ENCODE results near the gene ANKRD27. TPM values are rescaled to one million over a fixed set of nuclear protein-coding genes. Genes with fewer than 3 reads are reported as not detected.

The ANKRD27 gene
- total RNA-seq, 2 experiments from 2014 or later, result 36.6 to 37.0 TPM

GRCh38 chr19:32626969-32627368 is 48.0 kb downstream of the ANKRD27 start:
- no peak overlapping the region for H3K27ac Mint-ChIP-seq
- POLR2A ChIA-PET, result no interaction called here
- no peak for DNase-seq
- intact Hi-C loops (cut with DNase I, micrococcal nuclease), result no loop called here
- no peak for ATAC-seq
- H3K36me3 Mint-ChIP-seq (ENCODE audit: low read depth), result peaks cover 10% of the 10 kb centered on the region
- H3K27me3 Mint-ChIP-seq, result no peaks in the 10 kb centered on the region
- H3K4me1 Mint-ChIP-seq, result no peaks in the 10 kb centered on the region
- no peaks in the 10 kb centered on the region for H3K9me3 Mint-ChIP-seq (ENCODE audit: low read depth)
- no peak overlapping the region for H3K4me3 Mint-ChIP-seq
- CTCF ChIA-PET, result interaction anchor here (0.7 kb wide), 1 partner anchor 241 kb away, joined by 3 read pairs; no protein-coding TSS in a partner anchor

- Mint-ChIP-seq H3K27me3 (no peaks in the 10 kb centered on the region), H3K36me3 (ENCODE audit: low read depth) (peaks cover 17% of the 10 kb centered on the region), H3K4me3 (no peak overlapping the region), H3K27ac (no peak overlapping the region), H3K4me1 (no peaks in the 10 kb centered on the region), H3K9me3 (ENCODE audit: low read depth) (no peaks in the 10 kb centered on the region)
- ATAC-seq (no peak), DNase-seq (no peak)
- ChIA-PET CTCF (interaction anchor here (0.6 kb wide), 1 partner anchor 481 kb away, joined by 3 read pairs; no protein-coding TSS in a partner anchor), POLR2A (interaction anchor here (0.6 kb wide), 1 partner anchor 49 kb away, joined by 3 read pairs; no protein-coding TSS in a partner anchor)
- intact Hi-C loops (cut with DNase I, micrococcal nuclease), result no loop called here
Measured at GRCh38 chr19:32624410-32624809, 50.6 kb downstream of the ANKRD27 start.

- Mint-ChIP-seq H3K9me3 (ENCODE audit: low read depth) (no peaks in the 10 kb centered on the region), H3K27me3 (no peaks in the 10 kb centered on the region), H3K4me3 (no peak overlapping the region), H3K27ac (no peak overlapping the region), H3K4me1 (no peaks in the 10 kb centered on the region), H3K36me3 (ENCODE audit: low read depth) (peaks cover 22% of the 10 kb centered on the region)
- ChIA-PET POLR2A (no interaction called here), CTCF (no interaction called here)
- intact Hi-C loops (cut with DNase I, micrococcal nuclease), result no loop called here
- no peak for ATAC-seq
- no peak for DNase-seq
Measured at GRCh38 chr19:32622002-32622401, 53.0 kb downstream of the ANKRD27 start.

GRCh38 chr19:32619051-32619685 is 55.8 kb downstream of the ANKRD27 start:
- Mint-ChIP-seq H3K36me3 (ENCODE audit: low read depth) (peaks cover 29% of the 10 kb centered on the region), H3K4me1 (no peaks in the 10 kb centered on the region), H3K27ac (no peak overlapping the region), H3K4me3 (no peak overlapping the region), H3K9me3 (ENCODE audit: low read depth) (no peaks in the 10 kb centered on the region), H3K27me3 (no peaks in the 10 kb centered on the region)
- CTCF ChIA-PET, result interaction anchor here (0.6 kb wide), 1 partner anchor 80 kb away, joined by 4 read pairs; no protein-coding TSS in a partner anchor
- no peak for DNase-seq
- intact Hi-C loops (cut with DNase I, micrococcal nuclease), result no loop called here
- no peak for ATAC-seq
- POLR2A ChIA-PET, result interaction anchor here (0.6 kb wide), 1 partner anchor 9 kb away, joined by 3 read pairs; no protein-coding TSS in a partner anchor

GRCh38 chr19:32615569-32615968 is 59.4 kb downstream of the ANKRD27 start:
- H3K9me3 Mint-ChIP-seq (ENCODE audit: low read depth), result peaks cover 2% of the 10 kb centered on the region
- ChIA-PET CTCF (no interaction called here), POLR2A (no interaction called here)
- H3K4me1 Mint-ChIP-seq, result no peaks in the 10 kb centered on the region
- intact Hi-C loops (cut with DNase I, micrococcal nuclease), result no loop called here
- H3K27ac Mint-ChIP-seq, result no peak overlapping the region
- H3K27me3 Mint-ChIP-seq, result no peaks in the 10 kb centered on the region
- H3K36me3 Mint-ChIP-seq (ENCODE audit: low read depth), result peaks cover 31% of the 10 kb centered on the region
- DNase-seq (no peak), ATAC-seq (no peak)
- no peak overlapping the region for H3K4me3 Mint-ChIP-seq

GRCh38 chr19:32614916-32615315 is 60.1 kb downstream of the ANKRD27 start:
- H3K27ac Mint-ChIP-seq, result no peak overlapping the region
- H3K27me3 Mint-ChIP-seq, result no peaks in the 10 kb centered on the region
- peaks cover 31% of the 10 kb centered on the region for H3K36me3 Mint-ChIP-seq (ENCODE audit: low read depth)
- DNase-seq, result no peak
- ATAC-seq, result no peak
- H3K4me1 Mint-ChIP-seq, result no peaks in the 10 kb centered on the region
- intact Hi-C loops (cut with DNase I, micrococcal nuclease), result no loop called here
- POLR2A ChIA-PET, result no interaction called here
- H3K4me3 Mint-ChIP-seq, result no peak overlapping the region
- CTCF ChIA-PET, result no interaction called here
- H3K9me3 Mint-ChIP-seq (ENCODE audit: low read depth), result peaks cover 2% of the 10 kb centered on the region

GRCh38 chr19:32613008-32613407 is 62.0 kb downstream of the ANKRD27 start:
- no peak overlapping the region for H3K27ac Mint-ChIP-seq
- ChIA-PET POLR2A (no interaction called here), CTCF (no interaction called here)
- no peak overlapping the region for H3K4me3 Mint-ChIP-seq
- no peaks in the 10 kb centered on the region for H3K4me1 Mint-ChIP-seq
- ATAC-seq, result no peak
- H3K9me3 Mint-ChIP-seq (ENCODE audit: low read depth), result peaks cover 2% of the 10 kb centered on the region
- intact Hi-C loops (cut with DNase I, micrococcal nuclease), result no loop called here
- peaks cover 25% of the 10 kb centered on the region for H3K36me3 Mint-ChIP-seq (ENCODE audit: low read depth)
- DNase-seq, result no peak
- H3K27me3 Mint-ChIP-seq, result no peaks in the 10 kb centered on the region

- Mint-ChIP-seq H3K36me3 (ENCODE audit: low read depth) (peaks cover 26% of the 10 kb centered on the region), H3K27ac (no peak overlapping the region), H3K4me1 (no peaks in the 10 kb centered on the region), H3K27me3 (no peaks in the 10 kb centered on the region), H3K9me3 (ENCODE audit: low read depth) (peaks cover 2% of the 10 kb centered on the region), H3K4me3 (no peak overlapping the region)
- no peak for DNase-seq
- POLR2A ChIA-PET, result no interaction called here
- intact Hi-C loops (cut with DNase I, micrococcal nuclease), result no loop called here
- CTCF ChIA-PET, result interaction anchor here (1.3 kb wide), 1 partner anchor 11 kb away, joined by 8 read pairs; no protein-coding TSS in a partner anchor
- ATAC-seq, result no peak
Measured at GRCh38 chr19:32611161-32611560, 63.8 kb downstream of the ANKRD27 start.

- intact Hi-C loops (cut with DNase I, micrococcal nuclease), result no loop called here
- DNase-seq (no peak), ATAC-seq (no peak)
- Mint-ChIP-seq H3K9me3 (ENCODE audit: low read depth) (no peaks in the 10 kb centered on the region), H3K36me3 (ENCODE audit: low read depth) (peaks cover 15% of the 10 kb centered on the region), H3K27ac (no peak overlapping the region), H3K4me1 (no peaks in the 10 kb centered on the region), H3K27me3 (no peaks in the 10 kb centered on the region), H3K4me3 (no peak overlapping the region)
- CTCF ChIA-PET, result no interaction called here
- POLR2A ChIA-PET, result no interaction called here
Measured at GRCh38 chr19:32607479-32607878, 67.5 kb downstream of the ANKRD27 start.

GRCh38 chr19:32606289-32606688 is 68.7 kb downstream of the ANKRD27 start:
- no peaks in the 10 kb centered on the region for H3K27me3 Mint-ChIP-seq
- H3K27ac Mint-ChIP-seq, result no peak overlapping the region
- no peak overlapping the region for H3K4me3 Mint-ChIP-seq
- intact Hi-C loops (cut with DNase I, micrococcal nuclease), result no loop called here
- no peak for DNase-seq
- no peaks in the 10 kb centered on the region for H3K4me1 Mint-ChIP-seq
- CTCF ChIA-PET, result no interaction called here
- peaks cover 17% of the 10 kb centered on the region for H3K36me3 Mint-ChIP-seq (ENCODE audit: low read depth)
- POLR2A ChIA-PET, result interaction anchor here (1.1 kb wide), 1 partner anchor 22 kb away, joined by 4 read pairs; no protein-coding TSS in a partner anchor
- no peaks in the 10 kb centered on the region for H3K9me3 Mint-ChIP-seq (ENCODE audit: low read depth)
- ATAC-seq, result no peak

- intact Hi-C loops (cut with DNase I, micrococcal nuclease), result no loop called here
- no peak overlapping the region for H3K27ac Mint-ChIP-seq
- H3K4me1 Mint-ChIP-seq, result no peaks in the 10 kb centered on the region
- ChIA-PET POLR2A (interaction anchor here (1.1 kb wide), 1 partner anchor 21 kb away, joined by 4 read pairs; no protein-coding TSS in a partner anchor), CTCF (no interaction called here)
- H3K36me3 Mint-ChIP-seq (ENCODE audit: low read depth), result peaks cover 17% of the 10 kb centered on the region
- H3K27me3 Mint-ChIP-seq, result no peaks in the 10 kb centered on the region
- H3K4me3 Mint-ChIP-seq, result no peak overlapping the region
- no peak for DNase-seq
- no peak for ATAC-seq
- no peaks in the 10 kb centered on the region for H3K9me3 Mint-ChIP-seq (ENCODE audit: low read depth)
Measured at GRCh38 chr19:32605544-32605943, 69.4 kb downstream of the ANKRD27 start.

GRCh38 chr19:32603961-32604360 is 71.0 kb downstream of the ANKRD27 start:
- peaks cover 7% of the 10 kb centered on the region for H3K4me1 Mint-ChIP-seq
- no peaks in the 10 kb centered on the region for H3K27me3 Mint-ChIP-seq
- peaks cover 24% of the 10 kb centered on the region for H3K36me3 Mint-ChIP-seq (ENCODE audit: low read depth)
- ChIA-PET POLR2A (no interaction called here), CTCF (interaction anchor here (0.8 kb wide), 1 partner anchor 17 kb away, joined by 3 read pairs; no protein-coding TSS in a partner anchor)
- DNase-seq (no peak), ATAC-seq (no peak)
- no peak overlapping the region for H3K4me3 Mint-ChIP-seq
- no peak overlapping the region for H3K27ac Mint-ChIP-seq
- H3K9me3 Mint-ChIP-seq (ENCODE audit: low read depth), result no peaks in the 10 kb centered on the region
- intact Hi-C loops (cut with DNase I, micrococcal nuclease), result no loop called here

Measured in activated CD4-positive, alpha-beta T cell treated with anti-CD3 and anti-CD28 coated beads for 36 hours (primary cell).